HK-2 (cell line): Measurements from ENCODE around the gene SLC1A5.
"Not testable (repeated sequence)": the region's sequence is repeated elsewhere in the genome, so short reads cannot be mapped to it uniquely, and the experiment has no call there.

ENCODE experiments used
- DNase-seq: peaks from one replicate; pipeline ENCODE4 v3.0.0-alpha.2; 2018; ENCODE audit not compliant: unreplicated experiment

SLC1A5 gene

GRCh38 chr19:46798713-46799112 is 10.3 kb upstream of the SLC1A5 start:
- no peak for DNase-seq

GRCh38 chr19:46797881-46798280 is 9.5 kb upstream of the SLC1A5 start:
- DNase-seq: no peak

- no peak for DNase-seq
Observed at GRCh38 chr19:46791944-46792343, 3.5 kb upstream of the SLC1A5 start.

- DNase-seq: no peak
Observed at GRCh38 chr19:46789371-46789770, 977 bp upstream of the SLC1A5 start.

GRCh38 chr19:46788968-46789338 is 559 bp upstream of the SLC1A5 start:
- DNase-seq: no peak

- DNase-seq: peak; percentile 76
Observed at GRCh38 chr19:46787331-46788261, 798 bp downstream of the SLC1A5 start.

- DNase-seq: no peak
Observed at GRCh38 chr19:46787040-46787330, 1.4 kb downstream of the SLC1A5 start.

GRCh38 chr19:46786236-46787039 is 2.0 kb downstream of the SLC1A5 start:
- DNase-seq: peak; percentile 82

- no peak for DNase-seq
Observed at GRCh38 chr19:46785980-46786235, 2.5 kb downstream of the SLC1A5 start.

GRCh38 chr19:46785054-46785979 is 3.1 kb downstream of the SLC1A5 start:
- peak; percentile 78 for DNase-seq

GRCh38 chr19:46784262-46785053 is 3.9 kb downstream of the SLC1A5 start:
- DNase-seq: peak; percentile 86

GRCh38 chr19:46783670-46784069 is 4.7 kb downstream of the SLC1A5 start:
- DNase-seq: no peak

GRCh38 chr19:46782355-46783019 is 5.9 kb downstream of the SLC1A5 start:
- DNase-seq: no peak

- DNase-seq: not testable (repeated sequence)
Observed at GRCh38 chr19:46777956-46778645, 10.3 kb downstream of the SLC1A5 start.

- peak; percentile 28 for DNase-seq
Observed at GRCh38 chr19:46776927-46777911, 11.2 kb downstream of the SLC1A5 start.

- DNase-seq: no peak
Observed at GRCh38 chr19:46775642-46776258, 12.6 kb downstream of the SLC1A5 start.

GRCh38 chr19:46773018-46773399 is 15.4 kb downstream of the SLC1A5 start:
- no peak for DNase-seq

- no peak for DNase-seq
Observed at GRCh38 chr19:46772170-46773017, 16.0 kb downstream of the SLC1A5 start.
